Common myeloid progenitor, CD34-positive (primary cell): ENCODE results near the gene KLF8.

ENCODE experiments used
- CTCF ChIA-PET: fragments of 350-600 bp; sonication (Branson Sonifier 250); formaldehyde crosslinking; loops from one replicate; lab custom pipeline; 2021; ENCODE audit warnings: antibody characterized with exemption; lab: Charles Lee
- POLR2A ChIA-PET: fragments of 350-600 bp; sonication (Branson Sonifier 250); formaldehyde crosslinking; loops from one replicate; lab custom pipeline; 2021; ENCODE audit warnings: antibody characterized with exemption; lab: Charles Lee
- DNase-seq, 3 donors: peaks; one replicate each; pipeline versions ENCODE4 v3.0.0 to v3.0.0-alpha.2; 2013
- H3K27ac ChIP-seq, 2 experiments: 1 replicate in 1 of 2; 2 replicates in 1 of 2; pipeline ENCODE4 v1.7.0; 2013; ENCODE audit warnings: inconsistent platforms in 2 of 2, low read length in 2 of 2, mild to moderate bottlenecking in 2 of 2, low read depth in 1 of 2, moderate library complexity in 1 of 2; ENCODE audit not compliant: severe bottlenecking in 2 of 2, insufficient read depth in 1 of 2, poor library complexity in 1 of 2
- H3K27me3 ChIP-seq, 5 experiments: replicated peaks in 2 of 5; 1 replicate in 3 of 5; 2 replicates in 2 of 5; pipeline versions ENCODE4 v1.6.1 to v1.7.0; 2013; ENCODE audit warnings: low read length in 4 of 5, mild to moderate bottlenecking in 2 of 5, moderate library complexity in 2 of 5, inconsistent platforms in 1 of 5; ENCODE audit not compliant: insufficient read depth in 5 of 5, control insufficient read depth in 4 of 5
- H3K36me3 ChIP-seq, 4 experiments: 1 replicate in 2 of 4; 2 replicates in 2 of 4; pipeline versions ENCODE4 v1.6.1 to v1.7.0; 2013; ENCODE audit warnings: low read length in 3 of 4, control low read depth in 1 of 4, mild to moderate bottlenecking in 1 of 4; ENCODE audit not compliant: control insufficient read depth in 4 of 4, insufficient read depth in 4 of 4
- H3K4me1 ChIP-seq, 4 experiments: 1 replicate in 3 of 4; 2 replicates in 1 of 4; pipeline versions ENCODE4 v1.6.1 to v1.7.1; 2013; ENCODE audit warnings: low read length in 3 of 4, mild to moderate bottlenecking in 3 of 4, control low read depth in 1 of 4, inconsistent platforms in 1 of 4, moderate library complexity in 1 of 4; ENCODE audit not compliant: control insufficient read depth in 4 of 4, insufficient read depth in 4 of 4; ENCODE audit errors: control extremely low read depth in 1 of 4
- H3K4me3 ChIP-seq, 7 experiments: 1 replicate in 4 of 7; 2 replicates in 3 of 7; pipeline versions ENCODE4 v1.5.1 to v1.7.0; 2013; ENCODE audit warnings: mild to moderate bottlenecking in 7 of 7, low read length in 6 of 7, moderate library complexity in 6 of 7, inconsistent platforms in 2 of 7, low read depth in 2 of 7, control low read depth in 1 of 7; ENCODE audit not compliant: insufficient read depth in 4 of 7, control insufficient read depth in 1 of 7; ENCODE audit errors: extremely low read depth in 1 of 7
- H3K9me3 ChIP-seq, 5 experiments: 1 replicate in 4 of 5; 2 replicates in 1 of 5; pipeline versions ENCODE4 v1.6.1 to v1.7.1; 2013; ENCODE audit warnings: low read length in 4 of 5, mild to moderate bottlenecking in 2 of 5, inconsistent platforms in 1 of 5, low read depth in 1 of 5, moderate library complexity in 1 of 5; ENCODE audit not compliant: control insufficient read depth in 4 of 5, insufficient read depth in 2 of 5; ENCODE audit errors: control extremely low read depth in 1 of 5
- WGBS: methylation state at CpG from one replicate; pipeline ENCODE4 v1.1.5; 2013; ENCODE audit not compliant: insufficient coverage; 5-methylcytosine and 5-hydroxymethylcytosine counted together

Gene KLF8

GRCh38 chrX:56226980-56227379 is 5.2 kb upstream of the KLF8 start:
- H3K4me1 ChIP-seq: peaks cover 0 to 4% (median 0%) of the 10 kb centered on the region in 4 experiments
- CTCF ChIA-PET: no interaction called here
- no peaks in the 10 kb centered on the region for H3K36me3 ChIP-seq
- peak in 2 of 3 donors; percentile 7 to 13 for DNase-seq
- WGBS: no CpG with 5 or more reads among the region's 1 CpG
- POLR2A ChIA-PET: no interaction called here
- no peak overlapping the region for H3K27ac ChIP-seq
- H3K27me3 ChIP-seq: peaks cover 0 to 9% (median 0%) of the 10 kb centered on the region in 5 experiments
- H3K4me3 ChIP-seq: no peak overlapping the region
- no peaks in the 10 kb centered on the region for H3K9me3 ChIP-seq

DNA sequence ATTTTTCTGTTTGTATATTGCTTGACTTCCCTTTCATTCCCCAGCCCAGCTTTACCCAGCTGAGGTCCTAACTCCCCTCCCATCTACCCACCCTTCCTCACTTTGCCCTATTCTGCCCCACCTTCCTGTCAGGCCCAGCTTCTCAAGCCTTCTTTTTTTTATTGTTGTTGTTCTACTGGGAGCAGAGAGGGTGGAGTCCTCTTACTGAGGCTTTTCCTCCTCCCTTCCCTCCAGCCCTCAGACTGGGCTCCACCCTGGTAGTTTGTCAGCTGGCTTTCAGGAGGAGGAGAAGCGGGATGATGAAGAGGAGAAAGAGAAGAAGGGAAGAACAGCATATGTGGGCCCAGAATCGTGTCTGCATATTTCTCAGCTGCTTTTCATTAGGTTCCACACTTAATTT is 3.2 kb upstream of the KLF8 start:
- no peak overlapping the region for H3K27ac ChIP-seq
- no CpG with 5 or more reads among the region's 2 CpGs for WGBS
- H3K4me3 ChIP-seq: no peak overlapping the region
- POLR2A ChIA-PET: no interaction called here
- no peaks in the 10 kb centered on the region for H3K9me3 ChIP-seq
- H3K36me3 ChIP-seq: no peaks in the 10 kb centered on the region
- peaks cover 0 to 12% (median 7%) of the 10 kb centered on the region in 4 experiments for H3K4me1 ChIP-seq
- H3K27me3 ChIP-seq: peaks cover 0 to 9% (median 0%) of the 10 kb centered on the region in 5 experiments
- CTCF ChIA-PET: no interaction called here
- DNase-seq: no peak

DNA sequence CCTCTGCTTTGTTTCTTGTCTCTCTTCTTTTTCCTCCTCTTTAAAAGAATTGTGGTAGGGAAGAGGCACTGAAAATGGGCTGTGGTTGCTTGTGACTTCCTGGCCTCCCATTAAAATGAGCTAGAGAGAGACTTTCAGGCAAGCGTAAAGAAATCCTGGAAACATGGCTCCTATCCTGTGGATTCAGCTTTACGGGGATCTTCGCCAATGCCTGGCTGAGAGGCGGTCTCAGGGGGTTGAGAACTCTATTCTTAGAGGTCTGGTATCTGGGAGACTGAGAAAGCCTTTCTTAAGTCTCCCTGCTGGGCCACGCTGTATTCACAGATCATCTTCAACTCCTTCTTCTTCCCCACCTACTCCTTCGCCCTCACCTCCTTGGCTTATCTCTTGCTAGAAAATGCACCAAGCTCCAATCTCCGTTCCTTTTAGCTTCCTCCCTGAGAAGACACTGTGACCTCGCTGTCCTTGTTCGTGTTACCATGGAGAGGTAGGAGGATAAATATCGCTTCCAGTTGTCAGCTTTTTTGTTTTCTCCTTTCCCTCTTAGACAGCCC is 542 bp upstream of the KLF8 start:
- Histone ChIP-seq H3K27me3 (peaks cover 0 to 9% (median 0%) of the 10 kb centered on the region in 5 experiments), H3K27ac (no peak overlapping the region), H3K36me3 (no peaks in the 10 kb centered on the region), H3K4me1 (peaks cover 0 to 12% (median 7%) of the 10 kb centered on the region in 4 experiments), H3K4me3 (peak overlapping the region in 4 of 7 experiments; percentile 9 to 76 (median 56)), H3K9me3 (no peaks in the 10 kb centered on the region)
- CTCF ChIA-PET: no interaction called here
- DNase-seq: peak in 2 of 3 donors; percentile 7 to 11
- 66% methylated on average over 5 of the region's 10 CpGs for WGBS
- POLR2A ChIA-PET: no interaction called here

DNA sequence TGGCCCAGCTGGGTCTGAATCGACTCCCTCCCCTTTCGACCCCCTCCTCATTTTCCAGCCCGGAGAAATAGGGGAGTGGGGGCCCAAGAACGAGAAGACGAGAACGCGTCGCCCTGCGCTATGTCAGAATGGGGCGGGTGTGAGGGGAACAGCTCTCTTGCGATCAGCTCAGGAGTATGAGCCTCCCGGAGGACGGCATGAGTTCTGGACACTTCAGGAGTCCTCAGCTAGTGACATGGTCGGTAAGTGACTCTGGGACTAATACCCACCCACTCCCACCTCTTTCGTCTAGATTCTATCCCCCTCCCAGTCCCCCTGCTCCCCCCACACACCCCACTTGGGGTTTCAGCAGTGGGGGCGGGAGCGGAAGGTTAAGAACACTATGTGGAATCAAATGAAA is 944 bp downstream of the KLF8 start:
- no peaks in the 10 kb centered on the region for H3K36me3 ChIP-seq
- H3K27ac ChIP-seq: no peak overlapping the region
- WGBS: 33% methylated on average over 10 of the region's 17 CpGs
- peak overlapping the region in 5 of 7 experiments; percentile 38 to 76 (median 62) for H3K4me3 ChIP-seq
- peak in 1 of 3 donors; percentile 15 for DNase-seq
- peaks cover 0 to 12% (median 7%) of the 10 kb centered on the region in 4 experiments for H3K4me1 ChIP-seq
- H3K27me3 ChIP-seq: peaks cover 0 to 9% (median 0%) of the 10 kb centered on the region in 5 experiments
- ChIA-PET CTCF (interaction anchor here (1.4 to 2.4 kb wide), 2 partner anchors 13 to 15 kb away, joined by 3 to 7 read pairs; no protein-coding TSS in a partner anchor), POLR2A (interaction anchor here (0.6 kb wide), 1 partner anchor 15 kb away, joined by 3 read pairs; no protein-coding TSS in a partner anchor)
- no peaks in the 10 kb centered on the region for H3K9me3 ChIP-seq

DNA sequence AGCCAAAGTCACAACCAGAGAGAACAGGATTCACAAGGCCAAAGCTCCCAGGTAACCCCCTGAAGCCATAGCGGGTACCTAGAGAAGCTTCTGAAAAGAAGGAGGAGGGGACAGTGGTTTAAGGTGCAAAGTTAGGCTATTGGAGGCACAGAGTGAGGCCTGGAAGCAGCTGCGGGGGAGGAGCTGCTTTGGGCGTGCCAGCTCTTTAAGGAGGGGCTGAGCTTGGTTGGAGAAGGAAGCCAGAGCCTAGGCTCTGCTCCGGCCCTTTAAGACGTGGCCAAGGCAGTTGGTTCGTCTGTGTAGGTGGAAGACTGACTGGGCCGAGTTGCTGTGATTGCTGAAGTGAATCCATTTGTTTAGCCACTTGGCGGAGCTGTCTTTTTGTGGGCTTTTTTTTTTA is 1.5 kb downstream of the KLF8 start:
- ChIA-PET POLR2A (interaction anchor here (0.6 kb wide), 1 partner anchor 14 kb away, joined by 3 read pairs; no protein-coding TSS in a partner anchor), CTCF (interaction anchor here (1.4 to 2.4 kb wide), 2 partner anchors 12 to 15 kb away, joined by 3 to 7 read pairs; no protein-coding TSS in a partner anchor)
- H3K36me3 ChIP-seq: no peaks in the 10 kb centered on the region
- peak overlapping the region in 2 of 7 experiments; percentile 41 to 76 for H3K4me3 ChIP-seq
- peak in 2 of 3 donors; percentile 19 to 36 for DNase-seq
- 38% methylated on average over 1 of the region's 8 CpGs for whole genome bisulfite sequencing
- H3K9me3 ChIP-seq: no peaks in the 10 kb centered on the region
- H3K27me3 ChIP-seq: peaks cover 0 to 9% (median 0%) of the 10 kb centered on the region in 5 experiments
- H3K27ac ChIP-seq: no peak overlapping the region
- H3K4me1 ChIP-seq: peaks cover 0 to 12% (median 7%) of the 10 kb centered on the region in 4 experiments

DNA sequence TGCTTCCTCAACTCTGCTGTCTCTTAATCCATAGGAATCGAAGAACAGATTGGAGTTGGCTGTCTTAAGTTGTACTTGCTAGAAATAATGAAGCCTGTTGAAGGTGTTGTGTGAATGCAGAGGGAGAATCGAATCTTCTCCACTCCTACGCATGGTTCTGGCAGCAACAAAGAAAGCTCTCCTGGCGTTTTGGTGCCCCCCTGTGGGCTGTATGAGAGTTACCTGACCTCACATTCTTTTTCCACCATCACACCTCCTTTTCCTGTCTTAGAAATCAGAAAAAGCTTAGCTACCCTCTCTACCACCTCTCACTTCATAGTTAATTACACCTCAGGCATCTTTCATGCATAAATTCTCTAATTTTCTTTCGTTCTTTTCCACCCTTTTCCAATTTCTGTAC is 16.3 kb downstream of the KLF8 start:
- peaks cover 0 to 2% (median 0%) of the 10 kb centered on the region in 4 experiments for H3K4me1 ChIP-seq
- POLR2A ChIA-PET: no interaction called here
- 0% methylated on average over 2 of the region's 5 CpGs for WGBS
- peak; percentile 34 to 74 (median 66) for DNase-seq
- H3K4me3 ChIP-seq: no peak overlapping the region
- no peaks in the 10 kb centered on the region for H3K36me3 ChIP-seq
- CTCF ChIA-PET: interaction anchor here (0.6 to 1.7 kb wide), 6 partner anchors 9 to 896 kb away, joined by 3 to 4 read pairs (median 3); no protein-coding TSS in a partner anchor
- no peak overlapping the region for H3K27ac ChIP-seq
- H3K9me3 ChIP-seq: no peaks in the 10 kb centered on the region
- no peaks in the 10 kb centered on the region for H3K27me3 ChIP-seq
